ENCODE measurements around the gene SLC35F3. TPM values are rescaled to one million over a fixed set of nuclear protein-coding genes. Genes with fewer than 3 reads are reported as not detected.
A peak's percentile ranks its signal among the peaks of the same experiment; 100 is the strongest.
"Not testable (repeated sequence)": the region's sequence is repeated elsewhere in the genome, so short reads cannot be mapped to it uniquely, and the experiment has no call there.

The SLC35F3 gene
- polyA plus RNA-seq, 3 donors from 2014 or later: not detected

DNA sequence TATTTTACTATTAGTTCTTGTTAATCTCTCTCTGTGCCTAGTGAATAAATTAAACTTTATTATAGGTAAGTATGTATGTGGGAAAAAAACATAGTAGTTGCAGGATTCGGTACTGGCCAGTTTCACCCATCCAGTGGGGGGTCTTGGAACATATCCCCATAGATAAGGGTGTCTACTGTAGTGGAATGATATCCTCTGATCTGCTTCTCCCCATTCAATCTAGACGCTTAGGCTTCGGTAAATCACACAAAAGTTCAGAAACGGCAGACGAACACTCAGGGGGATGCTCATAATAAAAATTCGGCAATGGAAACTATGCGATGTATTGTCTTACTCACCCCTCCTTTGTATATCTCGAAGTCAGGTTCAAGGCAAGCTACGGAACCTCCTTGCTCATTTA lies 235.9 kb downstream of the SLC35F3 start:
- Mint-ChIP-seq H3K4me3 (no peak overlapping the region), H3K36me3 (no peaks in the 10 kb centered on the region), H3K4me1 (no peaks in the 10 kb centered on the region), H3K27me3 (ENCODE audit: low read depth in 3 of 3) (peaks cover 1 to 7% (median 7%) of the 10 kb centered on the region in 3 donors), H3K27ac (no peak overlapping the region), H3K9me3 (peaks cover 0 to 4% (median 0%) of the 10 kb centered on the region in 6 donors)
- no peak for DNase-seq

DNA sequence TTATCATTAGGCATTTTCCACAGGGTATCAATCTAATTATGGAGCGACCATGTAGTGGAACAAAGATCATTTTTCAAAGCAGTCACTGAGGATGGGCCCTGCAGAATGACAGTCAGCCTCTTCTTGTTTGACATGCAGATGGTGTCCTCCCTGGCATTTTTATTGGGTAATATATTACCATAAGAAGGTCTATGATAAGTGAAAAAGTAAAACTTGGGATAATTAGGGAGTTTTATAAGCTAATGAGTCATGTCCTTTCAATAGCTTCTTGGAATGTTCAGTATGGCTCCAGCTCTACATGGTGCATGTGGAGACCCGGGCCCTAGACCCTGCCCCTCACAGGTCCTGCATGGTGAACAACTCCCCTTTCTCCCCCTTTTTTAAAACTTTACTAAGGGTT lies 236.5 kb downstream of the SLC35F3 start:
- no peak for DNase-seq
- H3K36me3 Mint-ChIP-seq: no peaks in the 10 kb centered on the region
- peaks cover 0 to 4% (median 0%) of the 10 kb centered on the region in 6 donors for H3K9me3 Mint-ChIP-seq
- no peak overlapping the region for H3K4me3 Mint-ChIP-seq
- peaks cover 1 to 11% (median 10%) of the 10 kb centered on the region in 3 donors for H3K27me3 Mint-ChIP-seq (ENCODE audit: low read depth in 3 of 3)
- H3K27ac Mint-ChIP-seq: no peak overlapping the region
- no peaks in the 10 kb centered on the region for H3K4me1 Mint-ChIP-seq

DNA sequence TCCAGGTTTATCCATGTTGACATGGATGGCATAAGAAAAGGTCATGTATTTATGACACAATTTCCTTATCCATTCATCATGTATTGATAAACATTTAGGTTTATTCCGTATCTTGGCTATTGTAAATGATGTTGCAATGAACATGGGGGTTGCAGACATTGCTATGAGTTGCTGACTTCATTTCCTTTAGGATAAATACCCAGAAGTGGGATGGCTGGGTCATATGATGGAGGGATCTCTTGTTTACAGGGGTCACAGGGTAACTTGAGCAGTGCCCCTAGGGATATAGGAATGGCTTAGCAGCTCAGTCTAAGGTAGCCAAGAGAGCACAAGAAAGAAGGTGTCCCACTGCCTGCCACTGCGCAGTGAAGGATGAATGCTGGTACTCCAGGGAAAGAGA lies 239.2 kb downstream of the SLC35F3 start:
- Mint-ChIP-seq H3K4me3 (no peak overlapping the region), H3K4me1 (no peaks in the 10 kb centered on the region), H3K27ac (no peak overlapping the region), H3K9me3 (peaks cover 0 to 3% (median 0%) of the 10 kb centered on the region in 6 donors), H3K27me3 (ENCODE audit: low read depth in 3 of 3) (peaks cover 8 to 20% (median 12%) of the 10 kb centered on the region in 3 donors), H3K36me3 (no peaks in the 10 kb centered on the region)
- no peak for DNase-seq

DNA sequence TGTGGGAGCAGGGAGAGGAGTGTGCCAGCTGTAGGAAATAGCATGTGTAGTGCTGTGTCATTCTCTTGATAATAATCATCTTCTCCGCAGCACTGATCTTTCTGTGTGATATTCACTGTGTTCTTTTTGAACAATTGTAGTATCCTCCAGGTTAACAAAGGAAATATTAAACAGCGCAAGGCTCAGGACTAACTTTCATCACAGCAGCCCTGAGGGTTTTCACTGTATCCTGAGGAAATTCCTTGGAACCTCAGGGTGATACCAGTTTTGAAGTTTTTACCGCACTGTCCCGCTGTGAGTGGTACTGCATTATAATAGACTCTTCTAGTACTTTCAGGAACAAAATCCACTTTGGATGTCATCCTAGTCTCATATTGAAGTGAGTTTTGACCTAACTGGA lies 240.4 kb downstream of the SLC35F3 start:
- DNase-seq: no peak
- Mint-ChIP-seq H3K4me1 (no peaks in the 10 kb centered on the region), H3K27ac (no peak overlapping the region), H3K4me3 (no peak overlapping the region), H3K36me3 (no peaks in the 10 kb centered on the region), H3K9me3 (peaks cover 0 to 3% (median 0%) of the 10 kb centered on the region in 6 donors), H3K27me3 (ENCODE audit: low read depth in 3 of 3) (peaks cover 8 to 29% (median 11%) of the 10 kb centered on the region in 3 donors)

DNA sequence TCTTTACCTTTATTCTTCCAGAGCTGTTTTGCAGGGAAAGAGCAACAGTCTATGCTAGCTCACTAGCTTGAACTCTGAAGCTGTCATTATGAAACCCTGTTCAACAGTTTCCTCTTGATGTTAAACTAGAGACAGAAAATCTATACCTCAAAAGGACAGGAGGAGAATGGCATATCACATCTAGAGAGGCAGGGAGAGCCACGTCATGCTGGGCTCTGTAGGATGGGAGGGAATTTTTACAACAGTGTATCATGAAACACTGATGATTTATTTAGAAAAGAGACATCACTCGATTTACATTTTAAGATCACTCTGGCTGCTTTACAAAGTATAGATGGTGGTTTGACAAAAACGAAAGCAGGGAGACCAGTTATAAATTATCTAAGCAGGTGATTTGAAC lies 243.9 kb downstream of the SLC35F3 start:
- Mint-ChIP-seq H3K36me3 (no peaks in the 10 kb centered on the region), H3K27me3 (ENCODE audit: low read depth in 3 of 3) (peaks cover 7 to 32% (median 12%) of the 10 kb centered on the region in 3 donors)

GRCh38 chr1:234148816-234149215 lies 244.3 kb downstream of the SLC35F3 start:
- Mint-ChIP-seq H3K9me3 (peaks cover 0 to 1% (median 0%) of the 10 kb centered on the region in 6 donors), H3K4me3 (no peak overlapping the region), H3K4me1 (no peaks in the 10 kb centered on the region), H3K27ac (no peak overlapping the region), H3K36me3 (no peaks in the 10 kb centered on the region), H3K27me3 (ENCODE audit: low read depth in 3 of 3) (peaks cover 7 to 32% (median 12%) of the 10 kb centered on the region in 3 donors)
- no peak for DNase-seq

More for the DNA sequence above, 243.9 kb downstream of the SLC35F3 start:
- Mint-ChIP-seq H3K27ac (no peak overlapping the region), H3K4me1 (no peaks in the 10 kb centered on the region), H3K9me3 (peaks cover 0 to 1% (median 0%) of the 10 kb centered on the region in 6 donors), H3K4me3 (no peak overlapping the region)
- DNase-seq: no peak

DNA sequence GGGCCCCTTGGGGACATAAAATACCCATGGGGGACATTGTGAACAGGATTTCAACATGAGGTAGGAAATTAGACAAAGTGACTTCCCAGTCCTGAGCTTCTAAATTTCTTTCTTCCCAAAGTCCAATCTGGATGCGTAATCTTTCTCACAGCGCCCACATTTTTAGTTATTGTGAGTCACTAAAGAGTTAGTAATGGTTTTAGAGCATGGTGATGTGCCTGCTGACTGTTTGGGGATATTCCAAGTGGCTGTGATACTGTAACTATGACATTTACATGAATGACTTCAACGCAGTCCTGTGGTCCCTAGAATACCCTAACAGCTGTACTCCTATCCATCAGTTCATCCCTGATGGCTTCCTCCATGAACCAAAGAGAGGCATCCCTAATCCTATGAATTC lies 244.7 kb downstream of the SLC35F3 start:
- no peak for DNase-seq
- peaks cover 7 to 32% (median 12%) of the 10 kb centered on the region in 3 donors for H3K27me3 Mint-ChIP-seq (ENCODE audit: low read depth in 3 of 3)
- no peak overlapping the region for H3K4me3 Mint-ChIP-seq
- H3K9me3 Mint-ChIP-seq: peaks cover 0 to 1% (median 0%) of the 10 kb centered on the region in 6 donors
- H3K4me1 Mint-ChIP-seq: no peaks in the 10 kb centered on the region
- H3K36me3 Mint-ChIP-seq: no peaks in the 10 kb centered on the region
- no peak overlapping the region for H3K27ac Mint-ChIP-seq

DNA sequence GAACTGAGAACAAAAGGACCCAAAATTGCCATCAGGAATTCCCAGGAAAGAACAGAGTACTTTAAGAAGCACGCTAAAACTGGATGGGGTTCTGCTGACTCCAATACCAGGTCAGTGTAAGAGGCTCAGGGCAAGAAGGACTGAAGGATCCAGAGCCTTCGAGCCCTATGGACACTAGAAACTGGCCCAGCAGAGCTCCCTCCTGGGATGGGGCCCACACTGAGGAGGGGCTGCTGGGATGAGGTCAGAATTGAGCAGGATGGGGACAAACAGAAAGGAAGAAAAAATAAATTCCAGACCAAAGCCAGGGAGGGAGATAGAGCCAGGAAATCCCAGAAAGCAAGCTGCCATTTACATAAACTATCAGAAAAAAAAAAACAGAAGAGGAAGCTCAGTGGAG lies 246.4 kb downstream of the SLC35F3 start:
- no peak for DNase-seq
- no peak overlapping the region for H3K4me3 Mint-ChIP-seq
- H3K9me3 Mint-ChIP-seq: peaks cover 0 to 1% (median 0%) of the 10 kb centered on the region in 6 donors
- H3K36me3 Mint-ChIP-seq: no peaks in the 10 kb centered on the region
- no peak overlapping the region for H3K27ac Mint-ChIP-seq
- H3K27me3 Mint-ChIP-seq (ENCODE audit: low read depth in 3 of 3): peaks cover 7 to 29% (median 9%) of the 10 kb centered on the region in 3 donors
- H3K4me1 Mint-ChIP-seq: no peaks in the 10 kb centered on the region

DNA sequence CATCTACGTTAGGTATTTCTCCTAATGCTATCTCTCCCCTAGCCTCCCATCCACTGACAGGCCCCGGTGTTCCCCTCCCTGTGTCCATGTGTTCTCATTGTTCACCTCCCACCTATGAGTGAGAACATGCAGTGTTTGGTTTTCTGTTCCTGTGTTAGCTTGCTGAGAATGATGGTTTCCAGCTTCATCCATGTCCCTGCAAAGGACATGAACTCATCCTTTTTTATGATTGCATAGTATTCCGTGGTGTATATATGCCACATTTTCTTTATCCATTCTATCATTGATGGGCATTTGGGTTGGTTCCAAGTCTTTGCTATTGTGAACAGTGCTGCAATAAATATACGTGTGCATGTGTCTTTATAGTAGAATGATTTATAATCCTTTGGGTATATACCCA lies 247.9 kb downstream of the SLC35F3 start:
- not testable (repeated sequence) for H3K9me3 Mint-ChIP-seq, H3K36me3 Mint-ChIP-seq, H3K4me3 Mint-ChIP-seq, H3K27ac Mint-ChIP-seq, DNase-seq, H3K4me1 Mint-ChIP-seq
- H3K27me3 Mint-ChIP-seq (ENCODE audit: low read depth in 3 of 3): peaks cover 4 to 25% (median 7%) of the 10 kb centered on the region in 3 donors

DNA sequence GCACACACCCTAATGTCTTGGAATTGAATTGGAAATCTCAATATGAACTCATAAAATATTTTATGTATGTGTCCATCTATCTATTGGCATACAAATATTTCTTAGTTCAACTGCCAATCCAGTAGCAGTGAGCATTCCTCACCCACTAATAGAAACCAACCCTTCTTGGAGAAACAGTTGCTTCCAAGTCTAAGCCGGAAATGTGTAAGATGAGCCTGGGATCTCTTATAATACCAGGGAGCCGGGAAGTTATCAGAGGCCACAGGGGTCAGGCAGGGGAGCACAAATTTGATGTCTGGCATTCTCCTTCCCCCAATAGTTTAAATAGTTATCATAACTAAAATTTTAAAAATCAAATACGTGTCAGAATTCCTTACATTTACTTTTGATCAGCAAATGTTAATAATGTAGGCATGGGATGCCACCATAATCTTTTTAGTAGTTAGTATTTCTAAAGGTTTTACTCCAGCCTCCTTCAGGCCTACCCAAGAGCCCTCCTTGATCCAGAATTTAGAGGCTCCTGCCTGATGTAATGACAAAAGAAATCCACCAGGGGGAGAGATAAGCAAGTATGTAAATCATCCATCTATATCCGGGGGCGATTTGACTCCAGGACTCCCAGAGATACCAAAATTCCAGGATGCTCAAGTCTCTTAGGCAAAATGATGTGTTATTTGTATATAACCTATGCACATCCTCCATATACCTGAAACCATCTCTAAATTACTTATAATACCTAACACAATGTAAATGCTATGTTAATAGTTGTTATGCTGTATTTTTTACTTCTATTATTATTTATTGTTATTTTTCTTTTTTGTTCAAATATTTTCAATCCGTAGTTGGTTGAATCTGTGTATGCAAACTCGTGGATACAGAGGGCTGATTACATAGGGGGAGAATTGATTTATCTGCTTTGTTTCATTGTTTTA lies 250.1 kb downstream of the SLC35F3 start:
- peak; percentile 5 to 38 (median 31) for DNase-seq
- Mint-ChIP-seq H3K9me3 (no peaks in the 10 kb centered on the region), H3K27ac (no peak overlapping the region), H3K27me3 (ENCODE audit: low read depth in 3 of 3) (peaks cover 1 to 10% (median 2%) of the 10 kb centered on the region in 3 donors), H3K36me3 (no peaks in the 10 kb centered on the region), H3K4me3 (no peak overlapping the region), H3K4me1 (no peaks in the 10 kb centered on the region)

DNA sequence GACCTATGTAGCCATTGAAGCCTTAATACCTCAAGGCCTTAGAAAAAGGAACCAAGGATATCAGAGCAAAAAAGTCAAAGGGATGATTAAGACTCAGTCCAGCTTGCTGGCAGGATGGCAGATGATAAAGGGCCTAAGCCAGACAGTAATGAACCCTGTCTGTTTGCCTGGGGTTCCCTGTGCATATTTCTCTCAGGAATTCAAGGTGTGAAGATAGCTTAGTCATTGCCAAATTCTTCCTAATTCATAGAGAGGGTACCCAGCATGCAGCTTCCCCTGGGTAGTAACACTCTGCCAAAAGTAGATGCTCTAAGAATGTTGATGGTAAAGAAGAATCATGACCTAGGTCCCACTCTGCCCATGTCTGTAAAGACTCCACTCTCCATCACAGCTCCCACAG lies 258.2 kb downstream of the SLC35F3 start:
- peaks cover 1 to 6% (median 3%) of the 10 kb centered on the region in 3 donors for H3K27me3 Mint-ChIP-seq (ENCODE audit: low read depth in 3 of 3)
- peaks cover 0 to 2% (median 0%) of the 10 kb centered on the region in 6 donors for H3K9me3 Mint-ChIP-seq
- no peaks in the 10 kb centered on the region for H3K4me1 Mint-ChIP-seq
- H3K27ac Mint-ChIP-seq: no peak overlapping the region
- no peak for DNase-seq
- H3K4me3 Mint-ChIP-seq: no peak overlapping the region
- no peaks in the 10 kb centered on the region for H3K36me3 Mint-ChIP-seq

GRCh38 chr1:234163267-234163919 lies 258.9 kb downstream of the SLC35F3 start:
- Mint-ChIP-seq H3K4me1 (no peaks in the 10 kb centered on the region), H3K27ac (no peak overlapping the region), H3K4me3 (no peak overlapping the region), H3K27me3 (ENCODE audit: low read depth in 3 of 3) (peaks cover 1 to 6% (median 3%) of the 10 kb centered on the region in 3 donors), H3K9me3 (peaks cover 0 to 2% (median 0%) of the 10 kb centered on the region in 6 donors), H3K36me3 (no peaks in the 10 kb centered on the region)
- no peak for DNase-seq

GRCh38 chr1:234164098-234164709 lies 259.7 kb downstream of the SLC35F3 start:
- H3K9me3 Mint-ChIP-seq: peaks cover 0 to 2% (median 0%) of the 10 kb centered on the region in 6 donors
- no peak overlapping the region for H3K27ac Mint-ChIP-seq
- DNase-seq: no peak
- H3K4me3 Mint-ChIP-seq: no peak overlapping the region
- peaks cover 1 to 6% (median 3%) of the 10 kb centered on the region in 3 donors for H3K27me3 Mint-ChIP-seq (ENCODE audit: low read depth in 3 of 3)
- no peaks in the 10 kb centered on the region for H3K4me1 Mint-ChIP-seq
- no peaks in the 10 kb centered on the region for H3K36me3 Mint-ChIP-seq

Data from immature natural killer cell (primary cell).